H1 (cell line): ENCODE results near the gene MACROD1. TPM values are rescaled to one million over a fixed set of nuclear protein-coding genes. Genes with fewer than 3 reads are reported as not detected.

Experiments used
- CTCF ChIA-PET: fragments of 300-600 bp; sonication (Branson Sonifier 250); formaldehyde crosslinking; loops from one replicate; lab custom pipeline; 2021; ENCODE audit not compliant: partially characterized antibody; lab: Charles Lee
- POLR2A ChIA-PET: fragments of 300-600 bp; sonication (Branson Sonifier 250); formaldehyde crosslinking; loops from one replicate; lab custom pipeline; 2021; ENCODE audit warnings: inconsistent platforms; ENCODE audit not compliant: partially characterized antibody; lab: Charles Lee
- DNase-seq, 2 experiments: peaks; one replicate each; pipeline versions ENCODE4 v3.0.0 to v3.0.0-alpha.2; 2010 to 2022; ENCODE audit warnings: low spot score in 2 of 2, low read depth in 1 of 2, mixed read lengths in 1 of 2
- FAIRE-seq: peaks from 2 replicates; lab custom pipeline; 2011; peaks lifted over from hg19 to GRCh38; lab: Jason Lieb, UNC
- H2AFZ ChIP-seq: 2 replicates; pipeline ENCODE4 v1.8.1; 2012; ENCODE audit warnings: low read length, inconsistent platforms
- H2AK5ac ChIP-seq: 2 replicates; pipeline ENCODE4 v1.6.1; 2013; ENCODE audit warnings: low read depth, low read length
- H2BK120ac ChIP-seq: replicated peaks from 2 replicates; pipeline ENCODE3; 2013; ENCODE audit warnings: low read depth, low read length, inconsistent platforms
- H2BK12ac ChIP-seq: 2 replicates; pipeline ENCODE4 v1.6.1; 2013; ENCODE audit warnings: low read depth, low read length
- H2BK15ac ChIP-seq: 2 replicates; pipeline ENCODE4 v1.6.1; 2013; ENCODE audit warnings: low read length
- H2BK20ac ChIP-seq: 2 replicates; pipeline ENCODE4 v1.6.1; 2013; ENCODE audit warnings: low read length
- H2BK5ac ChIP-seq: 2 replicates; pipeline ENCODE4 v1.6.1; 2013; ENCODE audit warnings: low read depth, low read length
- H3K14ac ChIP-seq: 2 replicates; pipeline ENCODE4 v1.6.1; 2013; ENCODE audit warnings: inconsistent platforms; ENCODE audit not compliant: insufficient read length
- H3K18ac ChIP-seq: 2 replicates; pipeline ENCODE4 v1.6.1; 2013; ENCODE audit warnings: low read length; ENCODE audit errors: extremely low read depth
- H3K23ac ChIP-seq: 2 replicates; pipeline ENCODE4 v1.6.1; 2013; ENCODE audit warnings: inconsistent platforms; ENCODE audit not compliant: insufficient read length
- H3K23me2 ChIP-seq: 2 replicates; pipeline ENCODE4 v1.6.1; 2013; ENCODE audit warnings: low read depth, low read length
- H3K27ac ChIP-seq: 2 replicates; pipeline ENCODE4 v1.6.1; 2011; ENCODE audit warnings: low read depth, low read length, inconsistent platforms
- H3K27me3 ChIP-seq, 4 experiments: replicated peaks in 1 of 4; 1 replicate in 1 of 4; 2 replicates in 3 of 4; pipeline versions ENCODE4 v1.6.1 to v1.8.1; 2011 to 2013; ENCODE audit warnings: low read length in 3 of 4, mild to moderate bottlenecking in 3 of 4, inconsistent platforms in 2 of 4, mixed read lengths in 2 of 4, moderate library complexity in 1 of 4; ENCODE audit not compliant: control insufficient read depth in 3 of 4, insufficient read depth in 3 of 4; ENCODE audit errors: extremely low read depth in 1 of 4
- H3K36me3 ChIP-seq, 4 experiments: 2 replicates each; pipeline versions ENCODE4 v1.6.1 to v1.8.1; 2011 to 2013; ENCODE audit warnings: mild to moderate bottlenecking in 4 of 4, low read length in 3 of 4, moderate library complexity in 2 of 4, control low read depth in 1 of 4, inconsistent platforms in 1 of 4; ENCODE audit not compliant: insufficient read depth in 4 of 4, control insufficient read depth in 2 of 4
- H3K4ac ChIP-seq: replicated peaks from 2 replicates; pipeline ENCODE3; 2013; ENCODE audit warnings: low read length, low read depth, mixed read lengths, inconsistent platforms; ENCODE audit not compliant: insufficient read length
- H3K4me1 ChIP-seq, 4 experiments: replicated peaks in 1 of 4; 1 replicate in 1 of 4; 2 replicates in 3 of 4; pipeline versions ENCODE4 v1.6.1 to v1.8.1; 2011 to 2013; ENCODE audit warnings: low read length in 3 of 4, inconsistent platforms in 2 of 4, mixed read lengths in 1 of 4; ENCODE audit not compliant: insufficient read depth in 4 of 4, control insufficient read depth in 3 of 4
- H3K4me2 ChIP-seq, 2 experiments: 2 replicates each; pipeline versions ENCODE4 v1.6.1 to v1.8.1; 2011 to 2013; ENCODE audit warnings: low read depth in 2 of 2, low read length in 2 of 2, control low read depth in 1 of 2, inconsistent platforms in 1 of 2, mild to moderate bottlenecking in 1 of 2; ENCODE audit not compliant: insufficient read depth in 1 of 2
- H3K4me3 ChIP-seq, 4 experiments: fragments of 200-600, 300-600 bp in 1 of 4; sonication (generic), shearing (Covaris generic), sonication (Bioruptor Twin) in 1 of 4; 2 replicates each; pipeline versions ENCODE4 v1.5.1 to v1.8.1; 2011 to 2016; ENCODE audit warnings: low read length in 4 of 4, low read depth in 3 of 4, control low read depth in 2 of 4, inconsistent platforms in 2 of 4, mild to moderate bottlenecking in 2 of 4, mixed read lengths in 1 of 4, moderate library complexity in 1 of 4; ENCODE audit not compliant: insufficient read depth in 2 of 4; ENCODE audit errors: extremely low read depth in 1 of 4
- H3K56ac ChIP-seq: replicated peaks from 2 replicates; pipeline ENCODE3; 2013; ENCODE audit warnings: low read depth, mild to moderate bottlenecking, mixed read lengths, low read length, inconsistent platforms; ENCODE audit not compliant: insufficient read length
- H3K79me1 ChIP-seq: 2 replicates; pipeline ENCODE4 v1.6.1; 2013; ENCODE audit warnings: low read depth, low read length, control low read depth
- H3K79me2 ChIP-seq, 2 experiments: 2 replicates each; pipeline versions ENCODE4 v1.6.1 to v1.8.1; 2012 to 2013; ENCODE audit warnings: low read length in 2 of 2, mild to moderate bottlenecking in 2 of 2, inconsistent platforms in 1 of 2; ENCODE audit not compliant: insufficient read depth in 2 of 2, control insufficient read depth in 1 of 2
- H3K9ac ChIP-seq, 4 experiments: replicated peaks in 1 of 4; 1 replicate in 1 of 4; 2 replicates in 3 of 4; pipeline versions ENCODE4 v1.6.1 to v1.8.1; 2011 to 2013; ENCODE audit warnings: low read depth in 3 of 4, low read length in 3 of 4, control low read depth in 2 of 4, mild to moderate bottlenecking in 2 of 4, moderate library complexity in 2 of 4, inconsistent platforms in 1 of 4; ENCODE audit errors: extremely low read depth in 1 of 4
- H3K9me3 ChIP-seq, 2 experiments: 2 replicates each; pipeline versions ENCODE4 v1.6.1 to v1.8.1; 2012 to 2013; ENCODE audit warnings: mild to moderate bottlenecking in 2 of 2, moderate library complexity in 2 of 2, control low read depth in 1 of 2, inconsistent platforms in 1 of 2, low read depth in 1 of 2, low read length in 1 of 2, mixed read lengths in 1 of 2; ENCODE audit not compliant: insufficient read depth in 2 of 2
- H4K20me1 ChIP-seq, 2 experiments: replicated peaks in 1 of 2; 2 replicates each; pipeline versions ENCODE3 to v1.8.1; 2011 to 2013; ENCODE audit warnings: inconsistent platforms in 2 of 2, low read length in 2 of 2, mild to moderate bottlenecking in 1 of 2; ENCODE audit not compliant: insufficient read depth in 2 of 2, control insufficient read depth in 1 of 2
- H4K5ac ChIP-seq: 2 replicates; pipeline ENCODE4 v1.6.1; 2013; ENCODE audit warnings: low read length, low read depth, mixed read lengths, inconsistent platforms; ENCODE audit not compliant: insufficient read length
- H4K8ac ChIP-seq: 2 replicates; pipeline ENCODE4 v1.8.0; 2013; ENCODE audit warnings: mild to moderate bottlenecking, moderate library complexity, low read length, inconsistent platforms; ENCODE audit not compliant: insufficient read depth; ENCODE audit errors: extremely low read depth
- H4K91ac ChIP-seq: replicated peaks from 2 replicates; pipeline ENCODE3; 2013; ENCODE audit warnings: low read length, mixed read lengths, inconsistent platforms; ENCODE audit not compliant: insufficient read length
- ATF2 ChIP-seq: IDR thresholded peaks from 2 replicates; pipeline ENCODE4 v1.6.1; 2012; ENCODE audit warnings: low read length, inconsistent platforms
- CBX8 ChIP-seq: fragments of 300-800, 300-1000 bp; sonication (generic); IDR thresholded peaks from 2 replicates; pipeline ENCODE4 v1.7.1; 2016; ENCODE audit warnings: low read depth, low read length, borderline replicate concordance
- CEBPB ChIP-seq: IDR thresholded peaks from 2 replicates; pipeline ENCODE4 v1.6.1; 2012; ENCODE audit warnings: low read depth, low read length
- CTBP2 ChIP-seq: IDR thresholded peaks from 2 replicates; pipeline ENCODE4 v1.7.0; 2011; ENCODE audit warnings: borderline replicate concordance, mild to moderate bottlenecking, moderate library complexity, mixed read lengths, low read length; ENCODE audit not compliant: insufficient read depth, insufficient read length
- EZH2 ChIP-seq: fragments of 200-600 bp; sonication (generic); IDR thresholded peaks from 2 replicates; pipeline ENCODE4 v1.7.1; 2012; ENCODE audit warnings: low read depth, mild to moderate bottlenecking, moderate library complexity, low read length, inconsistent platforms; ENCODE audit not compliant: severe bottlenecking
- GTF2F1 ChIP-seq: IDR thresholded peaks from 2 replicates; pipeline ENCODE4 v1.6.1; 2012; ENCODE audit warnings: low read depth, low read length, improper control_type of control experiment, borderline replicate concordance
- RNF2 ChIP-seq: fragments of 200-900, 300-1000 bp; sonication (generic); IDR thresholded peaks from 2 replicates; pipeline ENCODE4 v1.7.1; 2016; ENCODE audit warnings: borderline replicate concordance, low read depth, mild to moderate bottlenecking, antibody characterized with exemption, low read length; ENCODE audit not compliant: poor library complexity, severe bottlenecking; ENCODE audit errors: missing control alignments
- RXRA ChIP-seq: IDR thresholded peaks from 2 replicates; pipeline ENCODE4 v1.6.1; 2011; ENCODE audit warnings: low read depth, mild to moderate bottlenecking, low read length, moderate library complexity; ENCODE audit not compliant: insufficient read depth
- WGBS, 2 experiments: shearing (Covaris generic) in 1 of 2; methylation state at CpG; one replicate each; pipeline versions ENCODE4 v1.1.6 to v1.1.7; 2013 to 2015; ENCODE audit warnings: low lambda C conversion rate in 2 of 2, mixed read lengths in 2 of 2, inconsistent platforms in 1 of 2, low coverage in 1 of 2, missing lambda C conversion rate in 1 of 2; ENCODE audit not compliant: insufficient replicate concordance in 2 of 2, insufficient coverage in 1 of 2, insufficient read length in 1 of 2; ENCODE audit errors: extremely low coverage in 1 of 2, missing lambda C conversion rate in 1 of 2; 5-methylcytosine and 5-hydroxymethylcytosine counted together
- polyA plus RNA-seq, 7 experiments: library from polyadenylated mRNA; depleted of rRNA in 3 of 7; stranded (reverse) in 5 of 7; unstranded in 2 of 7; fragments of >200 nt in 5 of 7; fragments of 200-250 nt in 2 of 7; gene quantifications; 1 replicate in 5 of 7; 2 replicates in 1 of 7; 4 replicates in 1 of 7; pipeline versions ENCODE4 v1.2.1 to v1.2.3, GENCODE V29; 2011 to 2013; ENCODE audit warnings: missing spikeins in 2 of 7, mixed read lengths in 2 of 7
- total RNA-seq: library from RNA; stranded (reverse); fragmentation: NEBNext Ultra II Directional; extraction: Animal tissue kit (Norgen Biotek cat#: 25700); gene quantifications from 2 replicates; pipeline ENCODE4 v1.2.1, GENCODE V29; 2021
- TF ChIP-seq, protein P1 (sequence below): IDR thresholded peaks from 2 replicates; pipeline ENCODE4 v1.6.1; 2011; ENCODE audit warnings: low read length, improper control_type of control experiment

MACROD1 gene
- total and polyA plus RNA-seq, 2 of the 8 experiments (the other 6 are each of a cell fraction or from before 2014, with no cell fraction given) = 19.5 to 34.1 TPM

DNA sequence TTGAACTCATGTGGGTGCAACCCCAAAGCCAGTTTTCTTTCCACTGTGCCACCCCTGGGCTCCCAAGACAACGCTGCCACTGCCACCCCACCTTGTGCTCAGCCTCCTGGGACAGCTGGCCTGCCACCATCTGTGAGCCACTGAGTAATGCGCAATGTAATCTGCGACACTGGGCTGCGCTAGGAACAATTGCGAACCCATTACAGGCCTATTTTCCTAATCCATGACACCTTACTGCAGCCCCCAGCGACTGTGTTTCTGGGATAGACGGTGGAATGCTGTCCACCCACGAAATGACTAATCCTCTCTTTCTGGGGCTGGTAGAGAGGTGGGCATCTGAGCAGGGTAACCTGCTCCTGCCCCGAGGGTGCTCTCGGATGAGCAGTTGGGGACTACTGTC, 108.0 kb downstream of the MACROD1 start:
- WGBS, 2 experiments = 88% methylated on average over 10 of the region's 10 CpGs; no CpG with 5 or more reads in 1 of the 2 experiments
- Histone ChIP-seq H4K5ac (no peak overlapping the region), H2BK20ac (no peak overlapping the region), H3K14ac (no peak overlapping the region), H2BK15ac (no peak overlapping the region), H3K9ac (no peak overlapping the region), H3K18ac (no peak overlapping the region), H3K23ac (no peak overlapping the region), H2AK5ac (no peak overlapping the region), H2BK5ac (no peak overlapping the region), H3K79me2 (no peaks in the 10 kb centered on the region), H3K36me3 (no peaks in the 10 kb centered on the region), H4K8ac (no peak overlapping the region), H3K79me1 (0 out of 2 replicates have a peak, but pooled peaks cover 2% of the 10 kb centered on the region), H2BK12ac (no peak overlapping the region), H3K9me3 (no peaks in the 10 kb centered on the region), H2AFZ (no peak overlapping the region), H3K27ac (no peak overlapping the region), H2BK120ac (no peak overlapping the region), H3K23me2 (peaks cover 4% of the 10 kb centered on the region), H3K4me3 (no peak overlapping the region), H4K91ac (no peak overlapping the region), H3K56ac (no peak overlapping the region), H3K4ac (no peak overlapping the region), H3K27me3 (peaks cover 16 to 83% (median 66%) of the 10 kb centered on the region in 4 experiments), H3K4me1 (peaks cover 6 to 29% (median 22%) of the 10 kb centered on the region in 4 experiments), H3K4me2 (no peak overlapping the region), H4K20me1 (peaks cover 3 to 20% of the 10 kb centered on the region in 2 experiments)
- ChIA-PET CTCF (interaction anchor here (0.6 to 1.7 kb wide), 2 partner anchors 11 to 14 kb away, joined by 3 to 5 read pairs; no protein-coding TSS in a partner anchor), POLR2A (interaction anchor here (1.1 to 1.8 kb wide), 2 partner anchors 17 to 21 kb away, joined by 3 to 4 read pairs; no protein-coding TSS in a partner anchor)
- DNase-seq (no peak), FAIRE-seq (no peak)
- TF ChIP-seq RNF2 (no peak), EZH2 (no peak), CTBP2 (no peak), CEBPB (no peak), GTF2F1 (no peak), RXRA (no peak), CBX8 (no peak), ATF2 (no peak)
- TF ChIP-seq, protein P1, sequence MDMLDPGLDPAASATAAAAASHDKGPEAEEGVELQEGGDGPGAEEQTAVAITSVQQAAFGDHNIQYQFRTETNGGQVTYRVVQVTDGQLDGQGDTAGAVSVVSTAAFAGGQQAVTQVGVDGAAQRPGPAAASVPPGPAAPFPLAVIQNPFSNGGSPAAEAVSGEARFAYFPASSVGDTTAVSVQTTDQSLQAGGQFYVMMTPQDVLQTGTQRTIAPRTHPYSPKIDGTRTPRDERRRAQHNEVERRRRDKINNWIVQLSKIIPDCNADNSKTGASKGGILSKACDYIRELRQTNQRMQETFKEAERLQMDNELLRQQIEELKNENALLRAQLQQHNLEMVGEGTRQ = no peak
